Fibroblast of lung (primary cell): Measurements from ENCODE around the gene HRAS.

Experiments
- EZH2 ChIP-seq: IDR thresholded peaks from 2 replicates; pipeline ENCODE4 v1.5.1; 2012; ENCODE audit warnings: low read length, control low read depth, mild to moderate bottlenecking; ENCODE audit errors: missing control alignments
- TF ChIP-seq, protein P1 (sequence below), 2 donors: IDR thresholded peaks in 1 of 2; conservative IDR thresholded peaks in 1 of 2; 1 replicate in 1 of 2; 2 replicates in 1 of 2; pipeline ENCODE4 v1.5.1; 2011 to 2012; ENCODE audit warnings: low read length in 2 of 2, control low read depth in 1 of 2, inconsistent platforms in 1 of 2, low read depth in 1 of 2, mild to moderate bottlenecking in 1 of 2

DNA sequence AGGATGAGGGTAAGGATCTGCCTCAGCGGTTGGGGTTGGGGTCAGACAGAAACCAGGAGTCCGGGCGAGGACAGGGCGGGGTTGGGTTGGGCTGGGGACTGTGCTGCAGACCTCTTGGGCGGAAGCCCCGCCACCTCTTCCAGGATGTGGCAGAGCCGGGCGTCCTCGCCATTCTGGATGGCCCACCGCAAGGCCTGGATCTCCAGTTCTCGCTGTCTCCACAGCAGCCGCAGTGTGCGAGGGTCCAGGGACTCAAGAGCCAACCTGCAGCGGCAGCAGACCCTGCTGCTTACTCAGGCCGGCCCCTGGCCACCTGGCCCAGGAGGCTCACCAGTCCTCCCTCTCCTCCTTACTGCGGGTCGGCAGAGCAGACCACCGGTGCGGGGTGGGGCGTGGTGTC is 23.1 kb upstream of the HRAS start:
- TF ChIP-seq, protein P1, sequence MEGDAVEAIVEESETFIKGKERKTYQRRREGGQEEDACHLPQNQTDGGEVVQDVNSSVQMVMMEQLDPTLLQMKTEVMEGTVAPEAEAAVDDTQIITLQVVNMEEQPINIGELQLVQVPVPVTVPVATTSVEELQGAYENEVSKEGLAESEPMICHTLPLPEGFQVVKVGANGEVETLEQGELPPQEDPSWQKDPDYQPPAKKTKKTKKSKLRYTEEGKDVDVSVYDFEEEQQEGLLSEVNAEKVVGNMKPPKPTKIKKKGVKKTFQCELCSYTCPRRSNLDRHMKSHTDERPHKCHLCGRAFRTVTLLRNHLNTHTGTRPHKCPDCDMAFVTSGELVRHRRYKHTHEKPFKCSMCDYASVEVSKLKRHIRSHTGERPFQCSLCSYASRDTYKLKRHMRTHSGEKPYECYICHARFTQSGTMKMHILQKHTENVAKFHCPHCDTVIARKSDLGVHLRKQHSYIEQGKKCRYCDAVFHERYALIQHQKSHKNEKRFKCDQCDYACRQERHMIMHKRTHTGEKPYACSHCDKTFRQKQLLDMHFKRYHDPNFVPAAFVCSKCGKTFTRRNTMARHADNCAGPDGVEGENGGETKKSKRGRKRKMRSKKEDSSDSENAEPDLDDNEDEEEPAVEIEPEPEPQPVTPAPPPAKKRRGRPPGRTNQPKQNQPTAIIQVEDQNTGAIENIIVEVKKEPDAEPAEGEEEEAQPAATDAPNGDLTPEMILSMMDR (conservative IDR thresholded peaks at IDR 0.05 in 1 of 2, IDR thresholded peaks at IDR 0.05 in 1 of 2; ENCODE audit: low read depth in 1 of 2, low read length in 2 of 2) = no peak
- no peak for TF ChIP-seq EZH2
